Neural crest cell (in vitro differentiated cells): Measurements from ENCODE around the gene MAP2K2. TPM values are rescaled to one million over a fixed set of nuclear protein-coding genes. Genes with fewer than 3 reads are reported as not detected.

Experiments
- DNase-seq: peaks from one replicate; pipeline ENCODE4 v3.0.0; 2021; ENCODE audit warnings: low read depth, mixed read lengths, low spot score
- H3K27ac Mint-ChIP-seq: one replicate; pipeline ENCODE4 v1.8.0; 2021; ENCODE audit warnings: mild to moderate bottlenecking, mixed read lengths; ENCODE audit not compliant: unreplicated experiment
- H3K27me3 Mint-ChIP-seq: 2 replicates; pipeline ENCODE4 v1.8.0; 2021; ENCODE audit warnings: low read depth, mild to moderate bottlenecking, mixed read lengths
- H3K36me3 Mint-ChIP-seq: 2 replicates; pipeline ENCODE4 v1.8.0; 2021; ENCODE audit warnings: low read depth, mild to moderate bottlenecking, mixed read lengths
- H3K4me1 Mint-ChIP-seq: 2 replicates; pipeline ENCODE4 v1.8.0; 2021; ENCODE audit warnings: mixed read lengths
- H3K4me3 Mint-ChIP-seq: one replicate; pipeline ENCODE4 v1.8.0; 2021; ENCODE audit warnings: mild to moderate bottlenecking, mixed read lengths
- H3K9me3 Mint-ChIP-seq: 2 replicates; pipeline ENCODE4 v1.8.0; 2021; ENCODE audit warnings: mixed read lengths
- total RNA-seq: library from RNA; stranded (reverse); gene quantifications from 2 replicates; pipeline ENCODE4 v1.2.1, GENCODE V29; 2021
- TF ChIP-seq, protein P1 (sequence below): fragments of 200-600 bp; sonication (generic); conservative IDR thresholded peaks from 2 replicates; pipeline ENCODE4 v1.5.0; 2021; ENCODE audit warnings: antibody characterized with exemption, mild to moderate bottlenecking

The MAP2K2 gene
- total RNA-seq, 1 donor from 2014 or later = 178 TPM

DNA sequence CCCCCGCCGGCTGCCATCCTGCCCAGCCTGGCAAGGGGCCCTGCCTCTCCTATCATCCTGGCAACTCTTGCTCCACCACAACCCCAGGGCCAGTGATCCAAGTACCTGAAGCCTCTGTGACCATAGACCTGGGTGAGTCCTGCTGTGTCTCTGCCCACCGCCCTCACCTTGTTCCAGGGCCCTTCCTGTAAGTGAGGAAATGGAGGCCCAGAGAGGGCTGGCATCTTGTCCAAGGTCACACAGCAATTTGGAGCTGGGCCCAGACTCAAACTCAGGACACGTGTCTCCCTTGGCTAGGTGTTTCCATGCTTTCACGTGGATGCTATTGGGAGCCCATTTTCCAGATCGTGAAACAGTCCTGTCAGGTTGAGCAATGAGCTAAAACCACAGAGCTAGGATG, 33.2 kb upstream of the MAP2K2 start:
- TF ChIP-seq, protein P1, sequence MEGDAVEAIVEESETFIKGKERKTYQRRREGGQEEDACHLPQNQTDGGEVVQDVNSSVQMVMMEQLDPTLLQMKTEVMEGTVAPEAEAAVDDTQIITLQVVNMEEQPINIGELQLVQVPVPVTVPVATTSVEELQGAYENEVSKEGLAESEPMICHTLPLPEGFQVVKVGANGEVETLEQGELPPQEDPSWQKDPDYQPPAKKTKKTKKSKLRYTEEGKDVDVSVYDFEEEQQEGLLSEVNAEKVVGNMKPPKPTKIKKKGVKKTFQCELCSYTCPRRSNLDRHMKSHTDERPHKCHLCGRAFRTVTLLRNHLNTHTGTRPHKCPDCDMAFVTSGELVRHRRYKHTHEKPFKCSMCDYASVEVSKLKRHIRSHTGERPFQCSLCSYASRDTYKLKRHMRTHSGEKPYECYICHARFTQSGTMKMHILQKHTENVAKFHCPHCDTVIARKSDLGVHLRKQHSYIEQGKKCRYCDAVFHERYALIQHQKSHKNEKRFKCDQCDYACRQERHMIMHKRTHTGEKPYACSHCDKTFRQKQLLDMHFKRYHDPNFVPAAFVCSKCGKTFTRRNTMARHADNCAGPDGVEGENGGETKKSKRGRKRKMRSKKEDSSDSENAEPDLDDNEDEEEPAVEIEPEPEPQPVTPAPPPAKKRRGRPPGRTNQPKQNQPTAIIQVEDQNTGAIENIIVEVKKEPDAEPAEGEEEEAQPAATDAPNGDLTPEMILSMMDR = no peak
- H3K4me3 Mint-ChIP-seq = no peak overlapping the region
- no peaks in the 10 kb centered on the region for H3K9me3 Mint-ChIP-seq
- no peak overlapping the region for H3K27ac Mint-ChIP-seq
- DNase-seq = no peak
- no peaks in the 10 kb centered on the region for H3K4me1 Mint-ChIP-seq
- H3K36me3 Mint-ChIP-seq = no peaks in the 10 kb centered on the region
- peaks cover 37% of the 10 kb centered on the region for H3K27me3 Mint-ChIP-seq

DNA sequence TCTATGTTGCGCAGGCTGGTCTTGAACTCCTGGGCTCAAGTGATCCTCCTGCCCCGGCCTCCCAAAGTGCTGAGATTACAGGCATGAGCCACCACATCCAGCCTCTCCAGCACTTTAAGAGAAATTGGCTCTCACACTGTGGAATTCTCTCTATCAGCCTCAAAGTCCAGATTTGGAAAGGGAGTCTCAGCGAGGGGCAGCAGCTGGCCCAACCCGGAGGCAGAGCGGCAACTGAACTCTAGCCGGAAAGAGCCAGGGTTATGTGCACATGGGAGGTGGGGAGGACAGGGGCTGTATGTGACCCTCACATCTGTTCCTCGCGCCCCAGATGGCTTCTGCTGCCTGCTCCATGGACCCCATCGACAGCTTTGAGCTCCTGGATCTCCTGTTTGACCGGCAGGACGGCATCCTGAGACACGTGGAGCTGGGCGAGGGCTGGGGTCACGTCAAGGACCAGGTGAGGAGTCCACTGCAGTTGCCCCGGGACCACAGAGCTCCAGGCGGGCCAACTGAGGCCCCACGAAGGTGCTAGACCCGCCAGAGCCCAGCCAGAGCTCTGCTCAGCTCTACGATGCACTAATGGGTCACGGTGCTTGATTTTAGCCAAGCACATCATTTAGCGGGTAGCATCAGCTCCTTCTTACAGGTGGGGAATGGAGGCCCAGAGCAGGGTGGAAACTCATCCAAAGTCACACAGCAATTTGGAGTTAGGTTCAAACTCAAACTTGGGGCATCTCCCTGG, 30.8 kb upstream of the MAP2K2 start:
- no peak for DNase-seq
- no peak overlapping the region for H3K27ac Mint-ChIP-seq
- no peak overlapping the region for H3K4me3 Mint-ChIP-seq
- no peaks in the 10 kb centered on the region for H3K36me3 Mint-ChIP-seq
- TF ChIP-seq, protein P1 = no peak
- no peaks in the 10 kb centered on the region for H3K9me3 Mint-ChIP-seq
- peaks cover 46% of the 10 kb centered on the region for H3K27me3 Mint-ChIP-seq
- no peaks in the 10 kb centered on the region for H3K4me1 Mint-ChIP-seq

DNA sequence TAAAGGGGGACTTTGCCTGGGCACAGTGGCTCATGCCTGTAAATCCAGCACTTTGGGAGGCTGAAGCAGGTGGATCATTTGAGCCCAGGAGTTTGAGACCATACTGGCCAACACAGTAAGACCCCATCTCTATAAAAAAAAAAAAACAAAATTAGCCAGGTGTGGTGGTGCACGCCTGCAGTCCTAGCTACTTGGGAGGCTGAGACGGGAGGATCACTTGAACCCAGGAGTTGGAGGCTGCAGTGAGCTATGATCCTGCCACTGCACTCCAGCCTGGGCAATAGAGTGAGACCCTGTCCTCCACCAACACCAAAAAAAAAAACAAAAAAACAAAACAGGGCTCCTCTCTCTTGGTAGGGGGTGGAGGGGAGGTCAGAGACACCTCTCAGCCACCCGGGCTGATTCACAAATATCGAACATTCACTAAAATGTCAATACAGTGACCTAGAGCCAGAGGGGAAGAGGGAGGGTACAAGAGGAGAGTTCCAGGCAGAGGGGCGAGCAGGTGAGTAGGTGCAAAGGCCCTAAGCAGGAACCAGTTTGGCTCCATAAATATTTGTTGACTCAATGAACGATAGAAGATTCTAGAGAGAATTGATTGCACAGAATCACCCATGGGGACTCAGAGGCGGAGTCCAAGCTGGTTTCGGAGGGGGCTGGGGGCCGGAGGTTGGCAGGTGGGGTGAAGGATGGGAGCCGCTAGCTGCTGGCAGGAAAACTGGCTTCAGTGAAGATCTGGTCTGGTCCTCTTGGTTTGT, 28.5 kb upstream of the MAP2K2 start:
- DNase-seq = no peak
- TF ChIP-seq, protein P1 = no peak
- Mint-ChIP-seq H3K27ac (no peak overlapping the region), H3K9me3 (no peaks in the 10 kb centered on the region), H3K36me3 (no peaks in the 10 kb centered on the region), H3K4me1 (no peaks in the 10 kb centered on the region), H3K4me3 (no peak overlapping the region), H3K27me3 (peaks cover 61% of the 10 kb centered on the region)

DNA sequence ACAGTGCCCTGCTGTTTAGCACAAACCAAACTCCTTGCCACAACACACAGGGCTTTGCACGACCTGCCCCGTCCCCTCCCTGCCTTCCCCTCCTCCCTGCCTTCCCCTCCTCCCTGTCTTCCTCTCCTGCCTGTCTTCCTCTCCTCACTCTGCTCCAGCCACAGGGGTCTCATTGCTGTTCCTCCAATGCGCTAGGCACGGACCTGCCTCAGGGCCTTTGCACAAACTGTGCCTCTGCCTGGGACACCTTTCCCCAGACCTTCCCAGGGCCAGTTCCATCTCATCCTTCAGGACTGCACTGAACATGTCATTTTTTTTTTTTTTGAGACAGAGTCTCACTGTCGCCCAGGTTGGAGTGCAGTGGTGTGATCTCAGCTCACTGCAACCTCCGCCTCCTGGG, 27.7 kb upstream of the MAP2K2 start:
- Mint-ChIP-seq H3K9me3 (no peaks in the 10 kb centered on the region), H3K36me3 (no peaks in the 10 kb centered on the region), H3K4me3 (no peak overlapping the region)

DNA sequence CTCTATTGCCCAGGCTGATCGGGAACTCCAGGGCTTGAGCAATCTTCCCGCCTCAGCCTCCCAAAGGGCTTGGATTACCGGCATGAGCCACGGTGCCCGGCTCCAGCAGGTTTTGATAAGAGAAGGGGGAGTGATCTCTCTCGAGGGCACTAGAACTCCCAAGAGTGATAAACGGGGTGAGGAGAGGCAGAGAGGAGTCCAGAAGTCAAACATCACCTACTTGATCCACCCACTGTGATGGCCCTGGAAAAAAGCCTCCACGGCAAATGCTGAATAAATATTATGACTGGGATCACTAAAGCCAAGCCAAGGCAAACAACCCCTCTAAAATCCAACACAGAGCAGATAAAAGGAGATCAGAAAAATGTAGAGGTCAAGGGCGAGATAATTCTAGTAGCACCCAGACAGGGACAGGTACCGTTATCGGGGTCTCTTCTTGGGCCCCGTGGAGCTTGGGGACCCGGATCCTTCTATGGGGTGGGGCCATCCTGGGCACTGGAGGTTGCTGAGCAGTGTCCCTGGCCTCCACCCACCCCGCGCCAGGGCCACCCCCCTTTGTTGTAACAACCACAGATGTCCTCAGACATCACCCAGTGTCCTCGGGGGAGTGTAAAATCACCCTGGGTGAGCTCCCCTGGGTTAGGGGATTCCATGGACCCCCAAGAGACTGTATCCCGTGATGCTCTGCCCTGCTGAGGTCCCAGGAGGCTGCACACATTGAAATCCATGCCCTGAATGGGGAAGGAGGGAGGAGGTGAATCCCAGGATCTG, 25.8 kb upstream of the MAP2K2 start:
- H3K27ac Mint-ChIP-seq = no peak overlapping the region
- TF ChIP-seq, protein P1 = no peak
- DNase-seq = no peak
- no peaks in the 10 kb centered on the region for H3K4me1 Mint-ChIP-seq
- H3K27me3 Mint-ChIP-seq = peaks cover 64% of the 10 kb centered on the region
- H3K36me3 Mint-ChIP-seq = no peaks in the 10 kb centered on the region
- H3K4me3 Mint-ChIP-seq = no peak overlapping the region
- no peaks in the 10 kb centered on the region for H3K9me3 Mint-ChIP-seq

More for the DNA sequence above, 27.7 kb upstream of the MAP2K2 start:
- Mint-ChIP-seq H3K27me3 (peaks cover 61% of the 10 kb centered on the region), H3K4me1 (no peaks in the 10 kb centered on the region), H3K27ac (no peak overlapping the region)
- DNase-seq = no peak
- TF ChIP-seq, protein P1 = no peak
